GM19452 (cell line): Measurements from ENCODE around the gene BMPR1B.

ENCODE experiments used
- ATAC-seq: cut with Tn5 transposase; IDR thresholded peaks from one replicate; pipeline ENCODE4 v1.9.1; 2021; ENCODE audit not compliant: unreplicated experiment

BMPR1B gene

DNA sequence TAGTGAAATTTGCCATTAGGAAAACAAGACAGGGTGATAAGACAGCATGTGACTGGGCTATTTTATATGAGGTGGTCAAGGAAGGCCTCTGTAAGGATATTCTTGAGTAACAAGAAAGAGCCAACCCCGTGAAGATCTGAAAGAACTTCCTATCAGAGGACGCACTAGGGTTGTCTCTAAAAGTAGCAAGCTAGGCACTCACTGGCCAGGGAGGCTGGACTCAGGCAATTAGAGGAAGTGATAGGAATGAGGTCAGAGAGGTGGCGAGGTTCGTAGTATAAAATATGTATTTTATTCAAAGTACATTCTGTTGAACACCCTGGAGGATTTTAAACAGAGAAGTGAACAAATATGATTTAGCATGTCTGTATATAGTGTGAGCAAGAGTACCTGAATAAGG lies 4.6 kb downstream of the BMPR1B start:
- no peak for ATAC-seq

DNA sequence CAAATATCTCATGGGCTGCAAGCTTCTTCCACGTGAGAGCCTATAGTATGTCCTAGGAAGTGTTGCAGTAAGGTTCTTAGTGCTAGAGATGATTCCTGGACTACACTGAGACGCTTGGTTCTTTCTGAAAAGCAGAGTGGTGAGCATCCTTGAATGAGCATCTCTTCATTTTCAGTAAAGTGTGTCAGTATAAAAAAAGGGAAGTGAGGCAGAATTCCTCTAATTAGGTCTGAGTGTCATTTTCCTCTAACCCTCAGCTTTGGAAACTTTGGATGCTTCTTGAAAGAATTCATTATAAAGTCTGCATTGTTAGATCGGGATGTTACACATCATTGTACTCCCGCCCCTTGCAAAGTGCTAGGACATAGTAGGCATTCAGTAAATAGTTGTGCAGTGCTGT lies 5.2 kb downstream of the BMPR1B start:
- ATAC-seq, result no peak

GRCh38 chr4:94763500-94763899 lies 5.7 kb downstream of the BMPR1B start:
- no peak for ATAC-seq

DNA sequence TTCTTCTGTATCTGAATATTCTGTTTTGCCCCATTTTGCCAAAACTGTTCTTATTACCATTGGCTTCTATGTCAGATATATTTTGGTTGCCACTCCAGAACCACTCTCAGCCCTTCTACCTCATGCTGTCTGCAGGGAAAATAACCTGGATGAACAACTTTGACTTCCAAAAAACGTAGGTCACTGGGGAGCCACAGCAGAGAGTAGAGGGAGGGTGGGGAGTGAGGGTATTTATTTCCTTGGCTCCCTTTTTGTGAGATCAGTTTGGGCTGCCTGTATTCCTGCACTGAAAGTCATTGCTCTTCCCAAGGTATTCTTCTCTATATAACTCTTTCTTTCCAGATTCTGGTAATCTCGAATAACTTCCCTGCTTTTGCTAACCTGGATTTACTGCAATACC lies 6.3 kb downstream of the BMPR1B start:
- ATAC-seq, result no peak

DNA sequence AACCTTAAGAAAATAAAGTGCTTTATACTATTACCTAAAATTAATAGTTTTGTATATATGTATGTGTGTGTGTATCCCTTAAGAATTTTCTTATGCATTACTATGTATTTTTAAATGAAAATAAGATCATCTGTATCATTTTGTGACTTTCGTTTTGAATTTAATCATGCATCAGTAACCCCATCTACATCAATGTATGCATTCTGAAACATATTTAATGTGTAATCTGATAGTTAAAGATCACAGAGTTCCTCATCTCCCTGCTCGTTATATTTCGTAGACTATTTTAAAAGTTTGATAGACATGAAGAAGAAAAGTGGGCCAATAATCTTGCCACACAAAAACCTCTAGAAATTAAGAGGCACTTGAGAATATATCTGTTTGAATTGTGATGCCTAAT lies 7.4 kb downstream of the BMPR1B start:
- no peak for ATAC-seq

DNA sequence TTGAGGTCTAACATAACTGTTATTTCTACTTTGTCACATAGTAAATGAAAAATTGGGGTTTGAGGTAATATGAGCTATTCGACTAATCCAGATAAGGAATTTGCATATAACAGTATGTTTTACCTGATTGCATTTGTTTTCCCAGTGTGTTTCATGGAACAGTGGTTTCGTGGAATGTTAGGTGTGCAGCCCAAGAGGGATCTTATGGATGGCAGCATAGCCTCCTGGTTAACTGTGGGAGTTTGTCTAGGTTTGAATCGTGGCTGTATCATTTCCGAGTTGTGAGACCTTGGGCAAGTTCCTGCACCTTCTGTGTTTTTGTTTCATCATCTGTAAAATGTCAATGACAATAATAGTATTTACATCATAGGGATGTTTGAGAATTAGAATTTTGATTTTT lies 7.9 kb downstream of the BMPR1B start:
- no peak for ATAC-seq

DNA sequence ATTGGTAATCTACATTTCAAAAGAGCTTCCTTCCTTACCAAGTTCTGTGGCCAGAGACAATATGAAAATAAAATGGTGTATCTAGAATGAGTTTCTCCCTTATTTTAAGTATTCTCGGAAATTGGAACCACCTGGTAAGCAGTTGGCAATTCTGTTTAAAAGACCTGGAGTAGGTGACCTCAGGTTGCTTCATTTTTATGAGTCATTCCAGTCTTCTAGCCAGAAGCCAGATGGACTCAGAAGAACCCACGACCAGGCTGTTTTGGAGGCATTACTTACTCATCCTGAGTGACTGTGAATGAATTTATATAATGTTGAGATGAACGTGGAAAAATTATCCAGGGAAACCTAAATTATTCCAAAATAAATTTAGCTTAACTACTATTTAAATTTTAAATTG lies 9.1 kb downstream of the BMPR1B start:
- no peak for ATAC-seq

- ATAC-seq, result no peak
Measured at GRCh38 chr4:94767446-94767845, 9.7 kb downstream of the BMPR1B start.

DNA sequence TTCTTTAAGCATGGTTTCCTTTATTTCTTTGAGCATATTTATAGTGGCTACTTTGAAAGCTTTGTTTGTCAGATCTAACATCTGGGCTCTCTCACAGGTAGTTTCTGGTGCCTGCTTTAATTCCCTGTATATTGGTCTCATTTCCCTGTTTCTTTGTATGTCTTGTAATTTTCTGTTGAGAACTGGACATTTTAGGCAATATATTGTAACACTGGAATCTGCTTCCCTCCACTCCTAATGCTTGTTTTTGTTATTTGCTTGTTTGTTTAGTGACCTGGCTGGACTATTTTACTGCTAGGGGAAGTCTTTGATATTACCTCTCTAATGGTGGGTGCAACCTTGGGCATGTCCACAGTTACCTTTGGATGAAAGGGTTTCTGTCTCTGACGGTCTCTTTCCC lies 25.0 kb downstream of the BMPR1B start:
- no peak for ATAC-seq

- no peak for ATAC-seq
Measured at GRCh38 chr4:94791701-94792100, 33.9 kb downstream of the BMPR1B start.

DNA sequence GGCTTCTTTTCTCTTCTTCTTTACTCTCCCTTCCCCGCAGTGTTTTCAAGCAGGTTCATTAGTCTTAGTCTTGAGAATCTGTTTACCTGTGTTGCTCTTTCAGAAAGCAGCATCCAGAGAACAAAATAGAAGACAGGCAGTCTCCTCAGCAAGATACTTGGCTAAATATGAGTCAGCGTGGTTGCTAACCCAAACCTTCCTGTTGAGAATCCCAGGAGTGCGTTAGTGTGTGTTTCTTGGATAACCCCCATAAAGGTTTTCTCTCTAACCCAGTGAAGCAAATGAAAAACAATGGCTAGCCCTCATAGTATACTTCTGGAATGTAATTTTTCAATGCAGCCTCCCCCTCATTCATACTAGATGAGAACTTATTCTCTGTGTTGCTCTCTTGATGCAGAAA lies 41.1 kb downstream of the BMPR1B start:
- ATAC-seq, result no peak

DNA sequence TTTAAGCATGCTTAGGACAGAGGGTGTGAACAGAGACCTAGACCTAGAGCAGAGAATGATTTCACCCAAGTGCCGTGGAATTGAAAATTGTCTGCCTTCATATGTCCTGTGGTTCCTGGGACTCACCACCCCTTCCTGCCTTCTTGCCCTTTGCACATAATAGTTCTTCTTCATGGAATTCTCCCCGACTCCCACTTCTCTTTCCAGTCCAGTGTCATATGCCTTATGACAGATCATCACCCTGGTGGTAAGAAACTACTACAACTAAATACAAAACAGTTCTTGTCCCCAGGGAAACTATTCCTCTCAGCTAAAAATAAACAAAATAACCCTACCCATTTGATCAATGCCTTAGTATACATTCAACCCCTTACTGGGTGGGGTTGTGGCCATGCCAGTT lies 43.3 kb downstream of the BMPR1B start:
- ATAC-seq, result no peak

GRCh38 chr4:94802091-94802490 lies 44.3 kb downstream of the BMPR1B start:
- no peak for ATAC-seq

DNA sequence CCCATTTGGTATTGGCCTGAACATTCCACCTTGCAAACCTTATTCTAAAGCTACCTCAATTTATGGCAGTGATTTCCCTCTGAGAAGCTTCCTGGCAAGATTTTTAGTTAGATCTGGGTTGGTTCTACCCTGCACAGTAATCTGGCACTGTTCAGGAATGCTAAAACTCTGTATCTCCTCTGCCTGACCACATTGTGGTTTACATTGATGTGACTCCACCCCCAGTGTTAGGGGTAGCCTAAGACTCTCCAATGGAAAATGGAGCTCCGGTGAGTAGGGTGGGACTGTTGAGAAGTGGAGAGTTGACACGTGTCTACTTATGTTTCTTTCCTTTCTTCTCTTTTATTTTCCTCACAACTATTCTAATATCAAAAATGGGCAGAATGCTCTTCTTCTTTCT lies 45.4 kb downstream of the BMPR1B start:
- no peak for ATAC-seq

DNA sequence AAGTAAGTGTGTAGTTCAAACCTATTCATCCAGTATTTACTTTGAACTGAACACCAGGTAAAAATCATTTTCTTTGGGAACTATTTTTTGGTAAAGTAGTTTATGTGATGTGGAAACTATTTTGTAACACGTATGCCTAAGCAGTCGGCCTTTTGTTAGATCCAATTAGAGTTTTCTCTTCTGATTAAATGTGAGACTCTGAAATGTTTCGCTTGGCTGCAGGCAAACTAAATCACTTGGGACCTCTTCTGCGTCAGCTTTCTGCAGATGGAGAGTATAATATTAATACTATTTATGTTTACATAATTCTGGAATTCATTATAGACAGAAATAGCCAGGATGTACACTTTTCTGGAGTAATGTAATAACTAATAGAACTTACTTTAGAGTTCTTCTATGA lies 46.9 kb downstream of the BMPR1B start:
- no peak for ATAC-seq

- ATAC-seq, result no peak
Measured at GRCh38 chr4:94806376-94806775, 48.6 kb downstream of the BMPR1B start.

- ATAC-seq, result no peak
Measured at GRCh38 chr4:94811643-94812042, 53.9 kb downstream of the BMPR1B start.

GRCh38 chr4:94813221-94813620 lies 55.5 kb downstream of the BMPR1B start:
- ATAC-seq, result no peak

DNA sequence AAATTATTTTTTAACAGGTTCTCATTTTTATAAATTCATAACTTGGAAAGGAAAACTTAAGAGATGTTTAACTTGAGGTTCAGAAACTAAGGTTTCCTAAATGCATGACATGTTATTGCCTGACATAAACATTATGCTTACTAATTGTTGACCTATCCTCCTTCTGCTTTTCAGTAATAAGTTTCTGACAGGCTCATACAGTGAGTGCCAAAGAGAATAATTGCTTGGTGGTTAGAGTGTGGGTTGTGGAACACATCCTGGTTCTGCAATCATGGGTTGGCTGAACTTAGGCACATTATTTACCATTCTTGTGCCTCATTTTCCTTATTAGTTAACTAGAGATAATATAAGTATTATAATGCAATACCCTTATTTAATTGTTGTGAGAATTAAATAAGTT lies 56.5 kb downstream of the BMPR1B start:
- peak; percentile 75 for ATAC-seq

- no peak for ATAC-seq
Measured at GRCh38 chr4:94819371-94820168, 61.8 kb downstream of the BMPR1B start.

GRCh38 chr4:94826206-94826605 lies 68.5 kb downstream of the BMPR1B start:
- ATAC-seq, result no peak

- ATAC-seq, result no peak
Measured at GRCh38 chr4:94827481-94828110, 69.8 kb downstream of the BMPR1B start.

- no peak for ATAC-seq
Measured at GRCh38 chr4:94828882-94829281, 71.1 kb downstream of the BMPR1B start.
